Gastrocnemius medialis (tissue), 4 donors: ENCODE results near the gene RTEL1. TPM values are rescaled to one million over a fixed set of nuclear protein-coding genes. Genes with fewer than 3 reads are reported as not detected.
"Not testable (repeated sequence)": the region's sequence is repeated elsewhere in the genome, so short reads cannot be mapped to it uniquely, and the experiment has no call there.

ENCODE experiments used
- ATAC-seq, 2 donors: fragments of 150-250 bp; one replicate each; pipeline ENCODE4 v1.9.1; 2016
- DNase-seq, 2 donors: peaks; one replicate each; pipeline ENCODE4 v3.0.0-alpha.2; 2019
- H3K27ac ChIP-seq, 4 donors: fragments of 200-600 bp; sonication (generic); 1 replicate in 1 of 4; 2 replicates in 3 of 4; pipeline ENCODE4 v1.5.1; 2016 to 2018; ENCODE audit warnings: mild to moderate bottlenecking in 2 of 4, moderate library complexity in 1 of 4
- H3K27me3 ChIP-seq, 3 donors: fragments of 200-600 bp; sonication (generic) in 2 of 3; 1 replicate in 1 of 3; 2 replicates in 2 of 3; pipeline versions ENCODE4 v1.5.1 to v1.6.0; 2016 to 2019; ENCODE audit warnings: mild to moderate bottlenecking in 1 of 3, moderate library complexity in 1 of 3
- H3K36me3 ChIP-seq, 2 donors: fragments of 200-600 bp; sonication (generic) in 1 of 2; one replicate each; pipeline ENCODE4 v1.5.1; 2017 to 2018
- H3K4me1 ChIP-seq, 2 donors: fragments of 200-600 bp; sonication (generic) in 1 of 2; one replicate each; pipeline ENCODE4 v1.5.1; 2016 to 2017; ENCODE audit warnings: mild to moderate bottlenecking in 2 of 2
- H3K4me3 ChIP-seq, 4 donors: fragments of 200-600 bp; sonication (generic) in 3 of 4; 1 replicate in 1 of 4; 2 replicates in 3 of 4; pipeline ENCODE4 v1.5.1; 2016 to 2019; ENCODE audit warnings: mild to moderate bottlenecking in 2 of 4
- H3K9me3 ChIP-seq, 3 donors: fragments of 200-600 bp; sonication (generic) in 2 of 3; 1 replicate in 1 of 3; 2 replicates in 2 of 3; pipeline ENCODE4 v1.5.1; 2016 to 2019
- POLR2A ChIP-seq, 2 donors: fragments of 450-650 bp; IDR thresholded peaks; one replicate each; pipeline ENCODE4 v1.6.1; 2017; ENCODE audit warnings: antibody characterized with exemption in 2 of 2, mild to moderate bottlenecking in 2 of 2, moderate library complexity in 2 of 2
- in situ Hi-C, 4 donors: fragments of 200-750 bp; cut with MboI; loops; one replicate each; pipeline versions ENCODE4 v1.15.0 to v1.8.0; 2017; ENCODE audit warnings: low sequenced_read_pairs in 4 of 4
- intact Hi-C: fragments of 100-400 bp; cut with DNase I; formaldehyde crosslinking; loops from one replicate; pipeline ENCODE4 v1.15.1; 2023; ENCODE audit warnings: low total_unique reads
- total RNA-seq, 4 donors: library from RNA; depleted of rRNA; stranded (reverse); fragments of >200 nt; gene quantifications; one replicate each; pipeline versions ENCODE4 v1.1.0 to v1.2.3, GENCODE V29; 2016
- TF ChIP-seq, protein P1 (sequence below), 5 experiments: fragments of 450-650 bp in 3 of 5; fragments of 200-600 bp in 2 of 5; sonication (generic) in 2 of 5; IDR thresholded peaks in 4 of 5; conservative IDR thresholded peaks in 1 of 5; 1 replicate in 4 of 5; 2 replicates in 1 of 5; pipeline ENCODE4 v1.5.1; 2016 to 2019; ENCODE audit warnings: antibody characterized with exemption in 5 of 5, mild to moderate bottlenecking in 3 of 5, moderate library complexity in 3 of 5

The RTEL1 gene
- total RNA-seq, 4 donors from 2014 or later: 2.4 to 9.1 (median 6.0) TPM

DNA sequence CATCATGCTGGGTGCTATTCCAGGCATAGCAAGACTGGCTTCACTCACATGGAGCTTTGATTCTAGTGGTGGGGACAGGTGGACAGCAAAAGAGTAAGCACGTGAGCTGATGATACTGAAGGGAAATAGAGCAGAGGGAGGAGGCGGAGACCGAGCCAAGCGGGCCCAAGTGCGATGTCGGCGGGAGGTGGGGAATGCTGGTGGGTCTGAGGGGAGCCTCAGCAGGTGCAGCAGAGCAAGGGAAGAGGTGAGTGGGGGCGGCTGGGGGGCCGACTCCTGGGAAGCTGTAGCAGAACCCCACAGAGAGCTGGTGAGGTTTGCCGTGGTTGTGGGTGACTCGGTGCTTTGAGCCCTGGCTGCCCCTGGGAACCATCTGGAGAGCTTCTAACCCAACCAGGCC, 10.2 kb downstream of the RTEL1 start:
- peaks cover 0 to 32% of the 10 kb centered on the region in 2 donors for H3K36me3 ChIP-seq
- DNase-seq: no peak
- H3K27me3 ChIP-seq: no peaks in the 10 kb centered on the region

DNA sequence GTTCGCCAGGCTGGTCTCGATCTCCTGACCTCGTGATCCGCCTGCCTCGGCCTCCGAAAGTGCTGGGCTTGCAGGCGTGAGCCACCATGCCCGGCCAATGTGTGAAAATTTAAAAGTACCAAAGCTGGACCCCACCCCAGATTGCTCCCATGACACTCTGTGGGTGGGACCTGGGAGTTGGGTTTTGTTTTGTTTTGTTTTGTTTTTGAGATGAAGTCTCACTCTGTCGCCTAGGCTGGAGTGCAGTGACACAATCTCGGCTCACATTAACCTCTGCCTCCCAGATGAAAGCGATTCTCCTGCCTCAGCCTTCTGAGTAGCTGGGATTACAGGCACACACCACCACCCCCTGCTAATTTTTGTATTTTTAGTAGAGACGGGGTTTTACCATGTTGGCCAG, 13.6 kb downstream of the RTEL1 start:
- H3K27me3 ChIP-seq, DNase-seq, ATAC-seq, intact Hi-C loops, H3K27ac ChIP-seq, H3K4me3 ChIP-seq, H3K4me1 ChIP-seq, in situ Hi-C loops, H3K9me3 ChIP-seq: not testable (repeated sequence)
- peaks cover 0 to 59% of the 10 kb centered on the region in 2 donors for H3K36me3 ChIP-seq

More for the DNA sequence above, 10.2 kb downstream of the RTEL1 start:
- Histone ChIP-seq H3K9me3 (no peaks in the 10 kb centered on the region), H3K27ac (no peak overlapping the region), H3K4me1 (no peaks in the 10 kb centered on the region), H3K4me3 (no peak overlapping the region)
- in situ Hi-C loops (no loop called here), intact Hi-C loops (no loop called here)
- ATAC-seq: no peak
- TF ChIP-seq, protein P1, sequence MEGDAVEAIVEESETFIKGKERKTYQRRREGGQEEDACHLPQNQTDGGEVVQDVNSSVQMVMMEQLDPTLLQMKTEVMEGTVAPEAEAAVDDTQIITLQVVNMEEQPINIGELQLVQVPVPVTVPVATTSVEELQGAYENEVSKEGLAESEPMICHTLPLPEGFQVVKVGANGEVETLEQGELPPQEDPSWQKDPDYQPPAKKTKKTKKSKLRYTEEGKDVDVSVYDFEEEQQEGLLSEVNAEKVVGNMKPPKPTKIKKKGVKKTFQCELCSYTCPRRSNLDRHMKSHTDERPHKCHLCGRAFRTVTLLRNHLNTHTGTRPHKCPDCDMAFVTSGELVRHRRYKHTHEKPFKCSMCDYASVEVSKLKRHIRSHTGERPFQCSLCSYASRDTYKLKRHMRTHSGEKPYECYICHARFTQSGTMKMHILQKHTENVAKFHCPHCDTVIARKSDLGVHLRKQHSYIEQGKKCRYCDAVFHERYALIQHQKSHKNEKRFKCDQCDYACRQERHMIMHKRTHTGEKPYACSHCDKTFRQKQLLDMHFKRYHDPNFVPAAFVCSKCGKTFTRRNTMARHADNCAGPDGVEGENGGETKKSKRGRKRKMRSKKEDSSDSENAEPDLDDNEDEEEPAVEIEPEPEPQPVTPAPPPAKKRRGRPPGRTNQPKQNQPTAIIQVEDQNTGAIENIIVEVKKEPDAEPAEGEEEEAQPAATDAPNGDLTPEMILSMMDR (IDR thresholded peaks at IDR 0.05 in 4 of 5, conservative IDR thresholded peaks at IDR 0.05 in 1 of 5): no peak
- no peak for TF ChIP-seq POLR2A (IDR thresholded peaks at IDR 0.05)

DNA sequence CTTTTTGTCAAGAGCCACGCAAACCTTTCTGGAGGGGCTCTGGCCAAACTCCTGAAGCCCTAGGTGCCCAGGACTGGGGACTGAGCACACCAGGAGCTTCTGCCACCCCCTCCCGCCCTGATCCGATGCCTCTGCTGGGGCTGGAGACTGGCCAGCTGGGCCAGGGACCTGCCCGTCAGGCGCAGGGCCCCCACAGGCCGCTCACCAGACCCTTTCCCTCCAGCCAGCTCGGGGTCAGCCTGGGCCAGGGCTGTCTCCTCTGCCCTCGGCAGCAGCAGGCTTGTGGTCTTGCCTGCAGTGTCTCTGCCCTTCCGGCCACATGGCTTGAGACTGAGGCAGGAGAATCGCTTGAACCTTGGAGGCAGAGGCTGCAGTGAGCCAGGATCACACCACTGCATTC, 14.6 kb downstream of the RTEL1 start:
- no peak for ATAC-seq
- intact Hi-C loops (no loop called here), in situ Hi-C loops (no loop called here)
- Histone ChIP-seq H3K27ac (no peak overlapping the region), H3K27me3 (no peaks in the 10 kb centered on the region), H3K4me3 (no peak overlapping the region), H3K9me3 (no peaks in the 10 kb centered on the region), H3K36me3 (peaks cover 0 to 59% of the 10 kb centered on the region in 2 donors), H3K4me1 (no peaks in the 10 kb centered on the region)
- TF ChIP-seq, protein P1 (IDR thresholded peaks at IDR 0.05 in 4 of 5, conservative IDR thresholded peaks at IDR 0.05 in 1 of 5): no peak
- no peak for TF ChIP-seq POLR2A (IDR thresholded peaks at IDR 0.05)
- no peak for DNase-seq

DNA sequence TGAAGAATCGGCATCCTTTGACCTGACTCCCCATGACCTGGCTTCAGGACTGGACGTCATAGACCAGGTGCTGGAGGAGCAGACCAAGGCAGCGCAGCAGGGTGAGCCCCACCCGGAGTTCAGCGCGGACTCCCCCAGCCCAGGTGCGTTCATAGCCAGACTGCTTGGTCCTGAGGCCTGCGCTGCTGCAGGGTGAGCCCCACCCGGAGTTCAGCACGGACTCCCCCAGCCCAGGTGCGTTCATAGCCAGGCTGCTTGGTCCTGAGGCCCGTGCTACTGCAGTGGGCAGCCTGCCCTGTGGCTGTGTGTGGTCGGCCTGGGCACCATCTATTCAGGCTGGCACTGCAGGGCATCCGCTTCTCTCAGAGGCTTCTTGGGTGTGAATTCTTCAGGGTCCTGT, 15.8 kb downstream of the RTEL1 start:
- no peak for ATAC-seq
- H3K9me3 ChIP-seq: no peaks in the 10 kb centered on the region
- no peak for DNase-seq
- H3K36me3 ChIP-seq: peaks cover 0 to 54% of the 10 kb centered on the region in 2 donors
- TF ChIP-seq POLR2A (IDR thresholded peaks at IDR 0.05): no peak
- TF ChIP-seq, protein P1 (IDR thresholded peaks at IDR 0.05 in 4 of 5, conservative IDR thresholded peaks at IDR 0.05 in 1 of 5): no peak
- no peaks in the 10 kb centered on the region for H3K4me1 ChIP-seq
- H3K27me3 ChIP-seq: no peaks in the 10 kb centered on the region
- intact Hi-C loops (no loop called here), in situ Hi-C loops (no loop called here)
- no peak overlapping the region for H3K4me3 ChIP-seq
- H3K27ac ChIP-seq: no peak overlapping the region

DNA sequence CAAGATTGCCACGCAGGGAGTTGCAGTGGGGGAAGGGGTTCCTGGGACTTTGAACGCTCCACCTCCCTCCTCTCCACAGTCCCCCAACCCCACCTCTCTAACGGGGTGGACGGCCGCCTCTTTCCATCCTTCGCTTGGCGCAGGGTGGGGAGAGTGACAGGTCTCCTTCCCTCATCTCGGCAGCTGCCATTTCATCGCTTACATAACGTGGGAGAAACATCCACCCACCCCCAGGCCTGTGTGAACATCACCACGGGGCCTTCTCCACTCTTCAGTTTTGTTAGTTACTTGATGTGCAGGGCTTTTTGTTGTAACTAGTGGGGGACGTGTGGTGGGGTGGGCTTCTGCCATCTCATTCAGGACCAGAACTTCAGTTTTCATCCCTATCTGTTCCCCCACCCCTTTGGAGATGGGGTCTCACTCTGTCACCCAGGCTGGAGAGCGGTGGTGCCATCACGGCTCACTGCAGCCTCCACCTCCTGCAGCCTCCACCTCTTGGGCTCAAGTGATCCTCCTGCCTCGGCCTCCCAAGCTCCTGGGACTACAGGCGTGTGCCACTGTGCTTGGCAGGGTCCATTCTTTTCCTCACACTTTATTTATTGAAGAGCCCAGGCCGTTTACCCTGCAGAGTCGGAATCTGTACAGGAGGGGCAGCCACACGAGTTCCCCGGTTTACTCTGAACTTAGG, 17.7 kb downstream of the RTEL1 start:
- in situ Hi-C loops (no loop called here), intact Hi-C loops (no loop called here)
- ATAC-seq: no peak

More for the DNA sequence above, 17.7 kb downstream of the RTEL1 start:
- Histone ChIP-seq H3K36me3 (peaks cover 0 to 55% of the 10 kb centered on the region in 2 donors), H3K4me1 (no peaks in the 10 kb centered on the region), H3K27me3 (no peaks in the 10 kb centered on the region), H3K27ac (no peak overlapping the region), H3K4me3 (no peak overlapping the region), H3K9me3 (no peaks in the 10 kb centered on the region)
- TF ChIP-seq, protein P1 (IDR thresholded peaks at IDR 0.05 in 4 of 5, conservative IDR thresholded peaks at IDR 0.05 in 1 of 5): no peak
- TF ChIP-seq POLR2A (IDR thresholded peaks at IDR 0.05): no peak
- DNase-seq: no peak
